Parathyroid adenoma (tissue), 2 donors: Measurements from ENCODE around the gene PDE6B.
A peak's percentile ranks its signal among the peaks of the same experiment; 100 is the strongest.

ENCODE experiments used
- H2AFZ ChIP-seq: fragments of 300-600 bp; sonication (generic); one replicate; pipeline ENCODE4 v1.7.0; 2017; ENCODE audit warnings: antibody characterized with exemption, mild to moderate bottlenecking
- H3K27ac ChIP-seq: fragments of 300-600 bp; sonication (generic); one replicate; pipeline ENCODE4 v1.7.0; 2017
- H3K27me3 ChIP-seq: fragments of 300-600 bp; sonication (generic); one replicate; pipeline ENCODE4 v1.7.0; 2017; ENCODE audit warnings: low read length; ENCODE audit not compliant: control insufficient read depth, insufficient read depth
- H3K36me3 ChIP-seq: fragments of 300-600 bp; sonication (generic); one replicate; pipeline ENCODE4 v1.7.0; 2017; ENCODE audit warnings: low read length; ENCODE audit not compliant: control insufficient read depth, insufficient read depth
- H3K4me1 ChIP-seq: fragments of 300-600 bp; sonication (generic); one replicate; pipeline ENCODE4 v1.7.0; 2017; ENCODE audit warnings: control low read depth
- H3K4me2 ChIP-seq: fragments of 300-600 bp; sonication (generic); one replicate; pipeline ENCODE4 v1.7.0; 2017; ENCODE audit warnings: low read length
- H3K4me3 ChIP-seq: fragments of 300-600 bp; sonication (generic); one replicate; pipeline ENCODE4 v1.7.0; 2017; ENCODE audit warnings: low read depth, low read length
- H3K79me2 ChIP-seq: fragments of 300-600 bp; sonication (generic); one replicate; pipeline ENCODE4 v1.7.0; 2017; ENCODE audit warnings: control low read depth
- H3K9ac ChIP-seq: fragments of 300-600 bp; sonication (generic); one replicate; pipeline ENCODE4 v1.7.0; 2017; ENCODE audit warnings: mild to moderate bottlenecking
- H3K9me3 ChIP-seq: fragments of 300-600 bp; sonication (generic); one replicate; pipeline ENCODE4 v1.7.0; 2017; ENCODE audit warnings: low read length; ENCODE audit not compliant: control insufficient read depth
- CTCF ChIP-seq: fragments of 300-600 bp; sonication (generic); IDR thresholded peaks from one replicate; pipeline ENCODE4 v1.7.0; 2017; ENCODE audit warnings: antibody characterized with exemption, mild to moderate bottlenecking
- donor health status: primary hyperparathyroidism.

The PDE6B gene

GRCh38 chr4:663438-664428 is 38.4 kb downstream of the PDE6B start:
- Histone ChIP-seq H3K27ac (no peak overlapping the region), H2AFZ (peak overlapping the region; percentile 72), H3K4me1 (no peaks in the 10 kb centered on the region), H3K4me2 (peak overlapping the region; percentile 70), H3K4me3 (peak overlapping the region; percentile 67), H3K79me2 (no peaks in the 10 kb centered on the region), H3K36me3 (no peaks in the 10 kb centered on the region), H3K9me3 (no peaks in the 10 kb centered on the region), H3K27me3 (no peaks in the 10 kb centered on the region), H3K9ac (no peak overlapping the region)
- no peak for TF ChIP-seq CTCF

- H3K27me3 ChIP-seq, result no peaks in the 10 kb centered on the region
- no peaks in the 10 kb centered on the region for H3K36me3 ChIP-seq
- peak overlapping the region; percentile 67 for H3K4me3 ChIP-seq
- H3K9me3 ChIP-seq, result no peaks in the 10 kb centered on the region
- H3K27ac ChIP-seq, result no peak overlapping the region
- no peak for TF ChIP-seq CTCF
- no peak overlapping the region for H2AFZ ChIP-seq
- peak overlapping the region; percentile 70 for H3K4me2 ChIP-seq
- H3K79me2 ChIP-seq, result no peaks in the 10 kb centered on the region
- H3K9ac ChIP-seq, result no peak overlapping the region
- no peaks in the 10 kb centered on the region for H3K4me1 ChIP-seq
Measured at GRCh38 chr4:664713-665231, 39.4 kb downstream of the PDE6B start.

GRCh38 chr4:665381-665750 is 40.0 kb downstream of the PDE6B start:
- Histone ChIP-seq H3K4me2 (no peak overlapping the region), H3K27me3 (no peaks in the 10 kb centered on the region), H3K9me3 (no peaks in the 10 kb centered on the region), H3K4me3 (no peak overlapping the region), H3K79me2 (no peaks in the 10 kb centered on the region), H3K9ac (no peak overlapping the region), H3K4me1 (no peaks in the 10 kb centered on the region), H2AFZ (no peak overlapping the region), H3K36me3 (no peaks in the 10 kb centered on the region), H3K27ac (no peak overlapping the region)
- TF ChIP-seq CTCF, result no peak

- Histone ChIP-seq H3K4me1 (no peaks in the 10 kb centered on the region), H3K36me3 (no peaks in the 10 kb centered on the region), H3K9ac (no peak overlapping the region), H3K9me3 (no peaks in the 10 kb centered on the region), H3K4me3 (no peak overlapping the region), H3K27me3 (no peaks in the 10 kb centered on the region), H2AFZ (no peak overlapping the region), H3K4me2 (no peak overlapping the region), H3K27ac (no peak overlapping the region), H3K79me2 (no peaks in the 10 kb centered on the region)
- TF ChIP-seq CTCF, result no peak
Measured at GRCh38 chr4:665751-666435, 40.5 kb downstream of the PDE6B start.
